Measurements from ENCODE around the gene TMSB15B.
"Not testable (repeated sequence)": the region's sequence is repeated elsewhere in the genome, so short reads cannot be mapped to it uniquely, and the experiment has no call there.

The TMSB15B gene

DNA sequence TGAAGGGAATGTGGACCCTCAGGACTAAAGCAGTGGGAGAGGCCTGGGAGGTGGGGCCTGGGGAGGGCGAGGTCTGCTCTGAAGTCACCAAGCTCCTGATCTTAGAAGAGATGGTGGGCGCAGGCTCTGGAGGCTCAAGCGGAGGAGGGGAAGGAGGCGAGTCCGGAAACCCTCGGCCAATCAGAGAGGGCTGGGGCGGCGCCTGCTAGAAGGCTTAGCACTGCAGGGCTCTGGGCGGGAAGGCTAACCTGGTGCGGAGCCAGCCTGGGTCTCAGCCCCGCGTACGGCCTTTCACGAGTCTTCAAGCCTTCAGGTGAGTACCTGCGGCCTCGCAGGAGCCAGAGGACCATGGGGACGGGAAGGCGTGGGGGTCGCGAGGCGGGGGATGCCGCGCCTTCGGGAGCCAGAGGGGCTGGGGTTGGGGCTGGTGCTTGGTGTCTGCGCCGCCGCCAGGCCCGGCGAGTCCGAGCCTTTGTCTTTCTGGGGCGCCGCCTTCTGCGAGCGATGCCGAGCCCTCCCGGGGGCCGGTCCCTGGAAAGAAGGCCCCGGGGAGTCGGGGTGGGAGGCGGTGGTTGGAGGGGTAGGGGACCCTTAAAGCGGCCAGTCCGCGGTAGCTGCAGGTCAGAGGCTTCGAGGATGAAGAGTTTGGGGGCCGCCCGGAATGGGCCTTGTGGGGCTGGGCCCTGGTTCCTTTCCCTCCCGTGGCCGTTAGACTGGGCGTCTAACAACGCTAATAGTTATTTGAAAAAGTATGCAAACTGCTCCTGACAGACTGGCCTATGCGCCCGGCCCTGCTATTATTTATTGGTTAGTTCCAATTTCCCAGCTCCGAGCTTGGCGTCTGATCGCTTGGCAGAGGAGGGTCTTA is at the start of gene TMSB15B:
Gene TMSB15B, plus strand, starts transcription at position 217 of the 868 bp plus-strand sequence.
- not testable (repeated sequence) for DNase-seq

DNA sequence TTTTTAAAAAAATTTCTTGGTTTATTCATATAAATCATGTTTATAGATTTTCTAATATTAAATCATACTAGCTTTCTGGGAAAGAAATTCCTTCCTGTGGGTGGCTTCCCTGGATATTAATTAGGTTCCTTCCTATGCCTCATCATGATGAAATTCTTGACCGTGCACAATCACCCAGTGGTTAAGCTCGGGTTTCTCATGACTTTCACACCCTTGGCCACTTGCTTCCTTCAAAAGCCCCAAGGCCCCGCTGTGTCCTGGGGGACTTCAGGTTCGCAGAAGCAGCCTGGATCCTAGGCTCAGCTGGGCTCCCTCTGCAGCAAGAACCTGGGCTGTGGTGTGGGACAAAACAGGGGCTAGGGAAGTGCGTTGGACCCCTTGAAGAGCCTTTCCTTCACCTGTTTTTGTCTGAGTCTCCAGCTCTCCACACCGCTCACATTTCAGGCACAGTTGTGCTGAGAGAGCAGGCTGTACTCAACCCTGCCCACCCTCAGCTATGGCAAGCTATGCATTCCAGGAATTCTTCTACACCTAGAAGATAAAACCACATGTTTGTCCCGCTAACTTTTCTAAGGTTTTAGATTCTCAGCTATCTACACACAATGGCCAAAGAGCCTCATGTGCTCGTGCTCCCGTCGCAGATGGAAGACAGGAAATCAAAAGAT is 48.9 kb upstream of the TMSB15B start:
- DNase-seq: no peak

DNA sequence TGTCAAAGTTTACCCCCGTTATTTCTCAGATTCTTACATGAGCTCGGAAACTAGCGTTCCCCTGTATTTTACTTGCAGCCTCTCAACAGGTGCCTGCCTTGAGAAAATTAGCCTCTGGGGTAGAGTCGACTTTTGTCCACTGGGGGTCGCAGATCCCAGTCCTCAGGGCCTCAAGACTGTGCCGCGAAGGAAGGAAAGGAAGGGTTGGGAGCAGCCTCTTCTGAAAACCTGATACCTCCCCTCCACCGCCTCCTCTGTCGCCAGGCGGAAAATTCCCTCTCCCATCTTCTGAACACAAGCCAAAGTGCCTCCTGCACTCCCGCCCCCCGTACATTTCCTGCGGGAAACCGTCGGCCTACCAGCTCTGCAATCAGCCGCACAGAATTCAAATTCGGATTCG is 44.4 kb upstream of the TMSB15B start:
- DNase-seq: peak in 11 of 14 donors; percentile 1 to 51 (median 25)

DNA sequence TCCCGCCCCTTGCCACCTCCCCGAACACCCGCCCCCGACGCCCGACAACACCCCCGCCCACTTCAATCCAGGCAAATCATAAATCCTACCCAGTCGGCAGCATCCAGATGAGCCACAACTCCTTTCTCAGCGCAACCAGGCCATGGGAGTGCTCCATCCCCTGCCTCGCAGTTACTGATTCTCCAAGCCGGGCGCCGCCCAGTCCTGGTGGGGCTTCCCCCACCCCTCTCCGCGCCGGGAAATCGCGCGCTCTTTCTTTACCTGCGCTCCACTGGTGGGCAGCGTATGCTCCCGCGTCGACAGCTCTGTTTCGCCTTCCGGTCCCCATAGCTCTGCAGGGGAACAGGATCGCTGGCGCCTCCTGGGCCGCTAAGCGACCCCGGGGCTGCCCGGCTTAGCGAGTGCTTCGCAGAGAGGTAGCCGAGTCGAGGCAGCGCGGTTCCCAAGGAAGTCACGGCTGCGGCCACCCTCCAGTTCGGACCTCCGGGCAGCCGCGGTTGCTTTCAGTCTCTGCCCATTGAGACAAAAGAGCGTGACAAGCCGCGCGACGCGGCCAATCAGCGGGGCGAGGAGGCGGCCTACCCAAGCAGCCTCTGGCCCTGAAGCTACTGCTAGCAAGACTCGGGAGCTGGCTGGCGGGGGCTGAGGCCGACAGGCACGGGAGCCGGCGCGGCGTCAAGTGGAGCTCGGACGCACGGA is 43.7 kb upstream of the TMSB15B start:
- DNase-seq: peak in 13 of 14 donors; percentile 6 to 65 (median 27)

DNA sequence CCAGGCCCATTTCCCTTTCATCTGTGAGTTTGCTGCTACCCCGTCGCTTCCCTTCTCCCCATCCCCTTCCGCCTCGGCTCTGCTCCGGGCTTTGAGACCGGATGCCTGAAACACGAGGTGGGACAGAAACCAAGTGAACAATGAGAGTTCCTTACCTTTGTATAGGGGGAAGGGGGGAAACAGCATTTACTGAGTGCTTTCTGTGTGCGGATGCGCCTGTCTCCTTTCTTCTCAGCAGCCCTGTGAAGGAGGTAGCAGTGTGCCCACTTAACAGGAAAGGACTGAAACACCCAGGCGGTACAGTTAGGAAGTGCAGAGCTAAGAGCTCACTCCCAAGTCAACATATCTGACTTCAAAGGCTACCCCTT is 43.2 kb upstream of the TMSB15B start:
- DNase-seq: peak in 1 of 14 donors; percentile 27

DNA sequence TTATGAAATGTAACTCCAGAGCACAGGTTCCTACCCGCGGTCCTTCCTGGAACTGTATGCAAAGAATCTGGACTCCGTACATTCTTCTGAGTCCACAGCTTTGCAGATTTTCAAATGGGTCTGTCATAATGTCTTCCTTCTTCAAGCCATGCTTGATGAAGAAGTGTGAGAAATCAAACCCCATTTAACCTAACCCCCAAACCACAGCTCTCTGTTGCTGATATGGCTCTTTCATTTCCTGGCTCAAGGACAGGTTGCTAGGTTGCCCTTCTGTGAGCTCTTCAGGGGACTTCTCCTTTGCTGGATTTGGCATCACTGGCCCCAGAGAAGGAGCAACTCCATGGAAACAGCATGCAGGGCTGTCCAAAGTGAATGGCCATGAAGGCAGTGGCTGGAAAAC is 41.9 kb upstream of the TMSB15B start:
- DNase-seq: not testable (repeated sequence)

DNA sequence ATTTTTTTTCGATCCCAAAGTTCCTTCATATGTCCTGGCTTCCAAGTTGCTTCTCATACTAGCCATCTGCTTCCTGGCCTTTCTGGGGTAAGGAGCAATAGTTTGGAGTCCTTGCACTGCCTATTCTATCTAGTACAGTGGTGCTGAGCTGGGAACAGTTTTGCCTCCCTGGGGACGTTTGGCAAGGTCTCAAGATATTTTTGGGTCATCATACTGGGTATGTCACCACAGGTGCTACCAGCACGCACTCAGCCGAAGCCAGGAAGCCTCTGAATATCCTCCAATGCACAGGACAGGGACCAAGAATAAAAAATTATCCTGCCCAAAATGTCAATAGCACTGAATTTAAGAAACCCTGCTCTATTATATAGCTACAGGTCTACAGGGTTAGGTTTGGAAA is 35.4 kb upstream of the TMSB15B start:
- no peak for DNase-seq

DNA sequence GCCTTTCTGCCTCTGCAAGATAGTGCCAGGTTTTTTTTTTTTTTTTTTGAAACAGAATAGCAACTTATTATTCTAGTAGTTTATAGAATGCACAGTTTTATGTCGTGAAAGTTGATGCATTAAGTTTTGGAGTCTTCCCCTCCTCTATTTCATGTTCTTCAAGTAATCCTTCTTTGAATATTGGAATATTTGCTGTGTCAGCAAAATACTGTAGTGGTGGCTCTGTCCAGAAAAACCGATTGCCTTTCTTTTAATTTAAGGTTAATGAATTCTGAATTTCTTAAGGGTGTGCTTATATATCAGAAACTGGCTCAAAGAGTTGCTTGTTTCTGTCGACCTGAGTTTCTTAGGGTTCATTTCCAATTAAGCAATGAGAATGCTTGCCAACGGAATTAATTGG is 34.8 kb upstream of the TMSB15B start:
- DNase-seq: no peak

DNA sequence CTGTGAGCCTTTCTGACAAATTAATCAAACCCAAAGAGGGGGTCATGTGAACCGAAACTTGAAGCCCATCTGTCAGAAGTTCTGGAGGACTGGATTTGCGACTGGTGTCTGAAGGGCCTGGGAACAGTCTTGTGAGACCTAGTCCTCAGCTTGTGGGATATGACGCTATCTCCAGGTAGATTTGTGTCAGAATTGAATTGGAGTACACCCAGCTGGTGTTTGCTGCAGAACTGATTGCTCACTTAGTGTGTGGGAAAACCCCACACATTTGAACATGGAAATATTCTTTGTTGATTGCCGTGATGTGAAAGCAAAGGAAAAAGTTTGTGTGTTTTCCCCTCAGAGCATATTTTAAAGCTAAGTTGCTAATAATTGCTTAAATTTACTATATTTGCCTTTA is 30.3 kb upstream of the TMSB15B start:
- DNase-seq: no peak

DNA sequence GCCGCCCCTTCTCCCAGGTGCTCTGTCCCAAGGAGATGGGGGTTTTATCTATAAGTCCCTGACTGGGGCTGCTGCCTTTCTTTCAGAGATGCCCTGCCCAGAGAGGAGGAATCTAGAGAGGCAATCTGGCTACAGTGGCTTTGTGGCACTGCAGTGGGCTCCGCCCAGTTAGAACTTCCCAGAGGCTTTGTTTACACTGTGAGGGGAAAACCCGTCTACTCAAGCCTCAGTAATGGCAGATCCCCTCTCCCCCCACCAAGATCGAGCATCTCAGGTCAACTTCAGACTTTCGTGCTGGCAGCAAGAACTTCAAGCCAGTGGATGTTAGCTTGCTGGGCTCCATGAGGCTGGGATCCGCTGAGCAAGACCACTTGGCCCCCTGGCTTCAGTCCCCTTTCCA is 22.2 kb upstream of the TMSB15B start:
- DNase-seq: not testable (repeated sequence)

DNA sequence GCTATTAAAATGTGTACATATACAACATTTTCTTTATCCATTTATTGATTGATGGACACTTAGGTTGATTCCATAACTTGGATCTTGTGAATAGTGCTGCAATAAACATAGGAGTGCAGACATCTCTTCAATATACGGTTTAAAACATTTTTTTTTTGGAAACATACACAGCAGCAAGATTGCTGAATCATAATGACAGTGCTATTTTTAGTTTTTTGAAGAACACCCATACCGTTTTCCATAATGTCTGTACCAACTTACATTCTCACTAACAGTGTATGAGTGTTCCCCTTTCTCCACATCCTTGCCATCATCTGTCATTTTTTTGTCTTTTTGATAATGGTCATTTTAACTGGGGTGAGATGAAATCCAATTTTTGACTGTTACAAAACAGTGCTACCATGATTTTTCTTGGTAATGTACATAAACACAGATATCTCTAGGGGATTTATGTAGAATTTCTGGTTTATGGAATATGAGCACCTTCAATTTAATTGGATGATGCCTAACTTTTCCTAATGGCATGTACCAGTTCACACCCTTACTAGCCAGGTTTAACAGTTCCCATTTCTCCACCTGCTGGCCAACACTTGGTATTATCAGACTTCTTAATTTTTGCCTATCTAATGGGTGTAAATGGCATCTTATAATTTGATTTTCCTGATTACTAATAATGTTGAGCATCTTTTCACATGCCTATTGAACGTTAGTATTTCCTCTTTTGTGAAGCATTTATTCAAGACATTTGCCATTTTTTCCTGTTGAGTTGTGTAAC is 21.0 kb upstream of the TMSB15B start:
- peak in 1 of 14 donors; percentile 22 for DNase-seq

DNA sequence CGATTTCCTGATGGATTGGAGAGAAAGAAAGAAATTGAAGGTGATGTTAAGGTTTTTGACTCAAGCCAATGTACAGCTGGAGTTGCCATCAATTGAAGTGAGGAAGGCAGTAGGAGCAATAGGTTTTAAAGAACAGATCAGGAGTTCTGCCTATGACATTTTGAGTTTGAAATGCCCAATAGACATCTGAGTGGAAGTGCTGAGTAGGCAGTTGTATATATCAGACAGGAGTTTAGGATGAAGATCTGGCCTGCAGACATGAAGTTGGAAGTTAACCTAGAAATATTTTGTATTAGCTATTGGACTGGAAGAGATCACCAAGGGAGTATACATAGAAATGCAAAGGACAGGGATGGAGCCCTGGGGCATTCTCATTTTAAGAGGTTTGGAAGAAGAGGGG is 12.9 kb upstream of the TMSB15B start:
- DNase-seq: no peak

DNA sequence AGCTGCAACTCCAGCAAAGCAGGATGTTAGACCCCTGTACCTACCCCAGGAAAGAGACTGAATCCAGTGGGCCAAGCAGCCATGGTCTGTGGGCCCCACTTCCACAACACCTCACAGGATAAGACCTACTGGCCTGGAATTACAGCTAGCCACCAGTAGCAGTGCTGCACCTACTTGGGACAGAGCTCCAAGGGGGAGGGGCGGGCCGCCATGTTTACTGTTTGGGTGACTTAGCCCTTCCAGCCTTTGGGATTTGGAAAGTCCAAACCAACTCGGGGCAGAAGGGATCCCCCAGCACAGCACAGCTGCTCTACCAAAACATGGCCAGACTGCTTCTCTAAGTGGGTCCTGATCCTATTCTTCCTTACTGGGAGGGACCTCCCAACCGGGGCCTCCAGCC is 9.1 kb upstream of the TMSB15B start:
- no peak for DNase-seq

DNA sequence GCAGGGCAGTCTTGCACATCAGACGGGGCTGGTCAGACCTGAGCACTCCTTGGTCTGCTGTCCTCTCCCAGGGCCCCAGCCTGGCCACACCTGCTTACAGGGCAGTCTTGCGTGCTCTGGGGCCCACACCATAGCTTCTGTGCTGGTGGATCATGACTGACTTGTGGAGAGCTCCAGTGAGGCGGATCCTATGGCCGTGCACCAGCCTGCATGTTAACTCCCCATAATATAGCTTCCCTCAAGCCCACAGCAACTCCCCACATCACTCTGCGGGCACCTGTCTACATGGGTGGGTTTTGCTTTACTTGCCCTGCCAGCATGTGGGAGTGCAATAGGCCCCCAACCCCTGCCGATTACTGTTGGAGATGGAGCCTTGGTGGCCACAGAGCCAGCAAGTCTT is 8.2 kb upstream of the TMSB15B start:
- no peak for DNase-seq

DNA sequence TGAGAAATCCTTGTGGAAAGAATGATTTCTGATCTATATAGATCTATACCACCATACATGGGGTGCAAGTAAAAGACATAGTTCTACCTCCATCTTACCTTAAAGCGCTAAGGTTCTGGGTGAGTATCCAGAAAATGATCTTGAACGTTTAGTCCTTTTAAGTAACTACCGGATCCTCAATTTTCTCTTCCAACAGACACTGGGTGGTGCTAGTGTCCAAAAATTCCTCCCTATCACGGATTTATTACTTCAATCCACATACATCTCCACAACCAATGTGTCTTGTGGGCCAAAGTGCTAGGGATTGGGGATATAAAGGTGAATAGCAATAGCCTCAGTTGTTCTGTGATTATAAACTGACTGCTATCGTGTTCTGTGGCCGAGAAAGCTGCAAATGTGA is 1.8 kb upstream of the TMSB15B start:
- DNase-seq: not testable (repeated sequence)

DNA sequence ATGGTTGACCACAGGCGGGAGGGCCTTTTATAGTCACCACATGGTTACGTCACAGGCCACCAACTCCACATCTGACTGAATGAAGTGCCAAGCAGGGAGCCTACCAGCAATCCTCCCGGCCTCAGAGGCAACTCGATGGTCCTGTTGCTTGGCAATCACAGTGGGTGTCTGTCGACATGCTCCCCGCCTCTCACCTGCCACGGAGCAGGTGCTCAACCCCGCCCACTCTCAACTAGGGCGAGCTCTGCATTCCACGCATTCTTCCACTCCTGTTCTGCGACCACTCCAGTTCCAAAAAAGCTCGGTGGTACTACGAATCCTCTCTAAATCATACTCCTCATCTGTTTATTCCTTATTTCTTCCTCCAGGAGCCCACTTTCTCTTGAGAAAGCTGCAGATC is 21.1 kb downstream of the TMSB15B start:
- DNase-seq: not testable (repeated sequence)

DNA sequence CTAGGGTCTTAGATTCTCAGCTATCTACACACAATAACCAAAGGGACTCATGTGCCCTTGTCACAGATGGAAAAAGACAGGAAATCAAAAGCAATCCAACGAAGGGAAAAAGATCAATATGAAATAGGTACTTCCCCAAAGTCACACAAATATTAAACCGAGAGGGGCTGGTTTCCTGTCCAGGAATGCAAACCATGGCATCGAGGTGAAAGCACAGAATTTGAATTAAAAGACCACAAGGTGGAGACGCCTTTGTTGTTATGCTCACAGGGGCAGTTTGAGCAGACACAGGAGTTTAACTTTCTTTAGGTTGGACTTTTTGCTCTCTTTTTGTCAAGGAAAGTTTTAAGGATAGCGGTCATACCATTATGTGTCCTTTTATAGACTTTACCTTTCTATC is 36.8 kb downstream of the TMSB15B start:
- DNase-seq: no peak

DNA sequence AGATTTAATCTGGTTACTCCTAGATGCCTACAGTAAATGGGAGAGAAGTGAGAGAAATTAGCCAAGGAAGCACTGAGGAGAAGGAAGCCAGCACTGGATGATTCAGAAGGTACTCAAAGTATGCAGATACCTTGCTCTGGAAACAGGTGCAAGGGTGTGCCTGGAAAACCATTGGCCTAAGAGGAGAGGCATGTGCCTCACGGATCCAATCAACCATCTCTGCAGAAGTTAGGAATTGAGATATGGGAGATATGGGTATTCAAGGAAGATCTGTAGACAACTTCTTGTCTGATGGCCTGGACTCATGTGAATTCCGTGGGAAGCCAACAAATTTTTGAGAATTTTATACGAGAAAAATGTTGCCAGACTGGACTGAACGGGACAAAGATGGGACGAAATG is 46.4 kb downstream of the TMSB15B start:
- DNase-seq: no peak

DNA sequence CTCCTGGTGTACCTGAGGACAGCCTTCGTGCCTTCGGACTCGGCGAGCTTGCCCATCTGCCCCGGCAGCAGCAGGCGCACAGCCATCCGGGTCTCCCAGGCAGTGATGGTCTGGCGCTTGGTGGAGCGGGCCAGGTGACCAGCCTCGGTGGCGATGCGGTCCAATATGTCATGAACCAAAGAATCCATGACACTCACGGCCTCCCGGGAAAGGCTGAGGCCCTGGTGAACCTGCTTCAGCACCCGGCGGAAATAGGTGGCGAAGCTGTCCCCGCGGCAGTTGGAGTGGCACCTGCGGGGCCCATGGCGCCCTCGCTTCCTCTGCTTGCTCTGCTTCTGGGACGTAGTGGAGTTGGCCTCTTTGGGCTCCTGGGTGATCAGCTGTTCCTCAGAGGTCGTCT is 50.7 kb downstream of the TMSB15B start:
- no peak for DNase-seq

DNA sequence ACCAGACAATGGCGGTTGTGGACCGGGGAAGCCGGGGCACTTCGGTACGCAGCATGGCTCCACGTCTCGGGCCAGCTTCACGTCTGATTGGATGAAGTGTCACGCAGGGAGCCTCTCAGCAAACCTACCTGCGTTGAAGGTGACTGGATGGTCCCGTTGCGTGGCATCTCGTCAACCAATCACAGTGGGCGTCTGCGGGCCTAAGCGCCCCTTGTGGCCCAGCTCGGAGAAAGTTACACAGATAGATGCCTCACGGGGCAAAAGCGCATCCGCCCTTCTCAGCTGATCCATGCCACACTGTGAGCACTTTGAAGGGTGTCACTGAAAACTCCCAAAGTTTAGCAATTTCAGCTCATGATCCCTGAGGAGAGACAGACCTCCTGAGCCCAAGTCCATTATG is 51.2 kb downstream of the TMSB15B start, which contains the start of gene H2BW1:
Gene H2BW1, minus strand, starts transcription at position 103 of the 400 bp plus-strand sequence. CDS start 132 bp downstream, outside the sequence.
- DNase-seq: no peak

DNA sequence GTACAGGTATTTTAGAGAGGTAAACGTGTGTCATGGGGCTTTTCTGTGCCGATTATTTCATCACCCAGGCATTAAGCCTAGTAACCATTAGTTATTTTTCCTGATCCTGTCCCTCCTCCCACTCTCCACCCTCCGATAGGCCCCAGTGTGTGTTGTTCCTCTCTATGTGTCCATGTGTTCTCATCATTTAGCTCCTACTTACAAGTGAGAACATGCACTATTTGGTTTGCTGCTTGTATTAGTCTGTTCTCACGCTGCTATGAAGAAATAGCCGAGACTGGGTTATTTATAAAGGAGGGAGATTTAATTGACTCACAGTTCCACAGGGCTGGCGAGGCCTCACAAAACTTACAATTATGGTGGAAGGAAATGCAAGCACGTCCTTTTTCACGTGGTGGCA is 53.1 kb downstream of the TMSB15B start:
- DNase-seq: not testable (repeated sequence)

Measured in C1 segment of cervical spinal cord (tissue), 14 donors.